ENCODE results near the gene KCNH2.

KCNH2 gene

DNA sequence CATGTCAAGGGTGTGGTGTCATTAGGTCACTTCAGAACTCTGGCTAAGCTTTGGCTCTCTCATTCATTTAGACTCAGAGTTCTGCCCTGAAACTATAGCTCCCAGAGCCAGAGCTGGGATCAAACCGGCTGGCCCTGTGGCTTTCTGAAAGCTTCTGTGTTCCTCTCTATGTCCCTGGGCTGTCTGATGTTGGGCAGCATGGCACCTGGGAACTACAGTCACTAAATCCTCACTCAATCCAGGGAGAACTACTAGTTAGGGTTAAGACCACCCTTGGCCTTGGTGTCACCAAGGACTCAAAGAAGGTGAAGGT is 32.9 kb upstream of the KCNH2 start:
- DNase-seq, result no peak

DNA sequence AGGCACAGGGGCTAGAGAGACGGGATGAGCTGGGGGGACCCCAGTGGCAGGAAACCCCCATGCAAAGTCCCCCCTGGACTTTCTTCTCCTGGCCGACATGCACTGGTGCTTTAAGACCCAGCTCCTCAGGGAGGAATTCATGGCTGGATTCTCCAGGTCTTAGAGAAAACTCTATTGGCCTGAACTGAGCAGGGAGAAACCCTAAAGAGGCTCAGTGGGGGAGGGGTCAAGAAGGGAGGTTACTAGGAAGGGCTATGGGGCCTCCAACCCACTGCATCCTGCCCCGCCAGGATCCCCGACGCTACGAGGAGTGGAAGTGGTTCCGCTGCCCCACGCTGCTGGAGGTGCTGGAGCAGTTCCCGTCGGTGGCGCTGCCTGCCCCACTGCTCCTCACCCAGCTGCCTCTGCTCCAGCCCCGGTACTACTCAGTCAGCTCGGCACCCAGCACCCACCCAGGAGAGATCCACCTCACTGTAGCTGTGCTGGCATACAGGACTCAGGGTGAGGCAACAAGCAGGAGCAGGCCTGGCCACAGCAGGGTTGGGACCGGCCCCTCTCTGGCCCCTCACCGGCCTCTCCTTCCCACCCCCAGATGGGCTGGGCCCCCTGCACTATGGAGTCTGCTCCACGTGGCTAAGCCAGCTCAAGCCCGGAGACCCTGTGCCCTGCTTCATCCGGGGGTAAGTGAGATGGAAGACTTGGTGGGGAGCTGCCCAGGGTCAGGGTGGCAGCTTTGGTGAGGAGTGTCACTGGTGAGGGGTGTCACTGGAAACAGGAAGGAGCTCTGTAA is 32.4 kb upstream of the KCNH2 start:
- peak; percentile 66 for DNase-seq

- DNase-seq, result no peak
Observed at GRCh38 chr7:151010037-151010306, 31.9 kb upstream of the KCNH2 start.

DNA sequence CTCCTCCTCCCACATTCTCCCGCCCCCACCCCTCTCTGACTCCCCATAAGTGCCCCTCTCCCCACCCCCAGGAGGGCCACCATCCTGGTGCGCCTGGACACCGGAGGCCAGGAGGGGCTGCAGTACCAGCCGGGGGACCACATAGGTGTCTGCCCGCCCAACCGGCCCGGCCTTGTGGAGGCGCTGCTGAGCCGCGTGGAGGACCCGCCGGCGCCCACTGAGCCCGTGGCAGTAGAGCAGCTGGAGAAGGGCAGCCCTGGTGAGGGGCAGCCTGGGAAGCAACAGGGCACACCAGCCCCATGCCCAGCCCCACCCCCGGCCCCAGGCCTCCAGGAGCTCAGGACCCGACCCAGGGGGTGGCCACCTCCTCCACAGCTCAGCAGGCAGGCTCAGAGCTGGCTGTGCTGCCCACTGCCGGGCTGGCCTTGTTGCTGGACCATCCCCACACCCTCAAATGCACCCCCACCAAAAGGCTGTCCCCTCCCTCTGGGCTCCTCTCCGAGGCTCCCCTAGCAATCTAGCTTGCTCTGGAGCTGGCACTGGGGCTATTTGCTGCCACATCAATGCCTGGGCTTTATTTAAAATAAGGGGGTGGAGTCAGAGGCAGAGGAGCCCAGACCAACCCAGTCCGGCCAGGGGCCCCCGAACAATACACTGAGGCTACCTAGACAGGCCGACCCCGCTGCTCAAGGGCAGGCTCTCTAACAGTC is 31.4 kb upstream of the KCNH2 start:
- no peak for DNase-seq

DNA sequence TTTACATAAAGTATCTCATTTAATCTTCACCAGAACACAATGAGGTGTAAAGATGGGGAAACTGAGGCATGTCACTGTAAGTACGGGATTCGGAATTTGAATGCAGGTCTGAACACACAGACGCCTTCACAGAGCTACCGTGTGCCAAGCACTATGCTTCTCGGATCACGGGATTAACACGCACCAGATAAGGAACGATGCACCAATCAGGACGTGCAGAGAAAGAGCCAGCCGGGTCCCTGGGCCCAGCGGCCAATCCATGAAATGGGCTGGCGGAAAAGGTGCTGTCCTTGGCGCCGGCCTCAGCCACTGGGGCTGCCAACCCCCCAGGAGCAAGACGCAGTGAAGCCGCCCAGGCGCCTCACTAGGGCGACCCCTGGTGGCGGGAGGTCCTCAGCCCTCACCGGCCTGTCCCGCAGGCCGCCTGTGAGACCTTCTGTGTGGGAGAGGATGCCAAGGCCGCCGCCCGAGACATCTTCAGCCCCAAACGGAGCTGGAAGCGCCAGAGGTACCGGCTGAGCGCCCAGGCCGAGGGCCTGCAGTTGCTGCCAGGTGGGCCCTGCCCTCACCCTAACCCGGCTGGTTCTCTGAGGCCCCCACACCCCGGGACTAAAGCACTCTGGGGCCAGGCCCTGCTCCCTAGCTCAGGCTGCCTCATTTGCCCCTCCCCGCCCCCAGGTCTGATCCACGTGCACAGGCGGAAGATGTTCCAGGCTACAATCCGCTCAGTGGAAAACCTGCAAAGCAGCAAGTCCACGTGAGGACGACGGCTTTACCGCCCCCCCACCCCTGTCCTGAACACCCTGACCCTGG is 30.6 kb upstream of the KCNH2 start:
- DNase-seq, result peak; percentile 44

DNA sequence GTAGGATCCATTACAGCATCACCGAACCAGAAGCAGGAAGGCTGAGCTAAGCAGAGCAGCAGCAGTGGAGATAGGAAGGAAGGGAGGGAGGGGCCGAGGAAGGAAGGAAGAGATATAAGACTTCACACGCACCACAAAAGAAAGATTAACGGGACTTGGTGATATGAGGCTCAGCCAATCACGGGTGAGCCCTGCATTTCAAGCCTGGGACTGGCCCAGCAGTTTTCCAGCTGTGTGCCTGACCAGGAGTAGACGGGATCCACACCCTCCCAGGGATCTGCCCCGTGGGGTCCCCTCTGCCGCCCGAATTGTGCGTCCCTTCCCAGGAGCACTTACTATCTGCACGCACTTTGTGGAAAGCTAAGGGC is 30.0 kb upstream of the KCNH2 start:
- no peak for DNase-seq

DNA sequence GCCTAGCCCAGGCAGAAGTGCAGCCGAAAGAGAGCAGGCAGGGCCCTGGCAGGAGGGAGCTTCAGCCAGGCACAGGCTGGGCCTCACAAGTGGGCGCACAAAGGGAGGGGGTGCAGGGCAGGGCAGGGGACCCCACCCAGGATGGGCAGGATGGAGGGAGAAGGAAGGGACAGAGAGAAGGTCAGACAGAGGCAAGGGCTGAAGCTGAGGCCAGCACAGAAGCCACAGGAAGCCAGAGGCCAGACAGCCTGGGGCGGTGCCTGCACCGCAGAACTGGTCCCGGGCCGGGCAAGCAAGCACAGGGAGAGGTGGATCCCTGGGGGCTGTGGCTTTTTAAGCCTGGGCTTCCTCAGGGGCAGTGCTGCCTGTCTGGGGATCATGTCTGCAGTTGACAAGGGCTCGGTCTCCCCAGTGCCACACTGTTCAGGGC is 29.4 kb upstream of the KCNH2 start:
- DNase-seq, result no peak

- no peak for DNase-seq
Observed at GRCh38 chr7:151006590-151007300, 28.6 kb upstream of the KCNH2 start.

- no peak for DNase-seq
Observed at GRCh38 chr7:151005566-151005965, 27.4 kb upstream of the KCNH2 start.

DNA sequence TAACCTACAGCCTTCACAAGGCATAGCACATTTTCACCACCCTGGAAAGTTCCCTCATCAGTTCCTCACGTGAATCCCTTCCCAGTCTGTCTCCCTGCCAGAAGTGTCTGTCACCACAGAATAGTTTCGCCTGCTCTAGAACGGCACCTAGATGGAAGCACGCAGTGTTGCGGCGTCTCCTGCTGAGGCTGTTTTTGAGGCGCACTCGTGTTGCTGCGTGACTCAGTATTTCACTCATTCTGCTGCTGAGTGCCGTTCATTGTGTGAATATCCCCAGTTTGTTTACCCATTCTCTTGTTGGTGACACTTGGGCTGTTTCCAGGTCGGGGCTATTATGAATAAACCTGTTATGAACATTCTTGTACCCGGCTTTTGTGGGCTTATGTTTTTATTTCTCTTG is 25.5 kb upstream of the KCNH2 start:
- DNase-seq, result no peak

DNA sequence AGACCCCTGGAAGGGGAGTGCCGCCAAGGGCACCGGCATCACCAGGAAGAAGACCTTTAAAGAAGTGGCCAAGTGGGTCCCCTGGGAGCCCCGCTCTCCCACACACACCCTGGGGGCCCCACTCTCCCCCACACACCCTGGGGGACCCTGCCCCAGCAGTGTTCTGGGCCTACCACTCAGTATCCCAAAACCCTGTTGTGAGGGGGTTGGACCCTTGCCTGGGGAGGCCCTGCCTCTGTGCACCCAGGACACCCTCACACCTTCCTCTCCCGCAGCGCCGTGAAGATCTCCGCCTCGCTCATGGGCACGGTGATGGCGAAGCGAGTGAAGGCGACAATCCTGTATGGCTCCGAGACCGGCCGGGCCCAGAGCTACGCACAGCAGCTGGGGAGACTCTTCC is 23.4 kb upstream of the KCNH2 start:
- no peak for DNase-seq

GRCh38 chr7:151000897-151001495 is 22.9 kb upstream of the KCNH2 start:
- no peak for DNase-seq

DNA sequence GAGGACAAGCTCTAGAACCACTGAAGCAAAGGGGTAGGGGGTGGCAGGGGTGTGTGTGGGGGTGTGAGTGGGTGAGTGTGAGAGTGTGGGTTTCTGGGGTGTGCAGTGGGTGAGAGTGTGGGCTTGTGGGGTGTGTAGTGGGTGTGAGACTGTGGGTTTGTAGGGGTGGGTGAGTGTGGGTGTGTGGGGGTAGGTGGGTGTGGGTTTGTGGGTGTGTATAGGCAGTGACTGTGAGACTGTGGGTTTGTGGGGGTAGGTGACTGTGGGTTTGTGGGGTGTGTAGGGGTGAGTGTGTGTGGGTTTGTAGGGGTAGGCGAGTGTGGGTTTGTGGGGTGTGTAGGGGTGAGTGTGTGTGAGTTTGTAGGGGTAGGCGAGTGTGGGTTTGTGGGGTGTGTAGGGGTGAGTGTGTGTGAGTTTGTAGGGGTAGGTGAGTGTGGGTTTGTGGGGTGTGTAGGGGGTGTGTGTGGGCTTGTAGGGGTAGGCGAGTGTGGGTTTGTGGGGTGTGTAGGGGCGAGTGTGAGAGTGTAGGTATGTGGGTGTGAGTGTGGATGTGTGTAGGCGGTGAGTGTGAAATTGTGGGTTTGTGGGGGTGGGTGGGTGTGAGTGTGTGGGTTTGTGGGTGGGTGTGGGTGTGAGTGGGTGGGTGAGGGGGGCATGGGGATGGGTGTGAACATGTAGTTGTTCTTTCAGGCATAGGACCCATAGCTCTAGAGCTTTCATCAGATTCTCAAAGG is 21.5 kb upstream of the KCNH2 start:
- no peak for DNase-seq

DNA sequence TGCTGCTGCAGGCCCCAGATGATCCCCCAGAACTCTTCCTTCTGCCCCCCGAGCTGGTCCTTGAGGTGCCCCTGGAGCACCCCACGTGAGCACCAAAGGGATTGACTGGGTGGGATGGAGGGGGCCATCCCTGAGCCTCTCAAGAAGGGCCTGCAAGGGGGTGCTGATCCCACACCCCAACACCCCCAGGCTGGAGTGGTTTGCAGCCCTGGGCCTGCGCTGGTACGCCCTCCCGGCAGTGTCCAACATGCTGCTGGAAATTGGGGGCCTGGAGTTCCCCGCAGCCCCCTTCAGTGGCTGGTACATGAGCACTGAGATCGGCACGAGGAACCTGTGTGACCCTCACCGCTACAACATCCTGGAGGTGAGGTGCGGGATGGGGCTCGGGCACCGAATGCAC is 20.9 kb upstream of the KCNH2 start:
- no peak for DNase-seq

- no peak for DNase-seq
Observed at GRCh38 chr7:150998341-150998740, 20.2 kb upstream of the KCNH2 start.

- no peak for DNase-seq
Observed at GRCh38 chr7:150997817-150998216, 19.7 kb upstream of the KCNH2 start.

GRCh38 chr7:150997075-150997511 is 19.0 kb upstream of the KCNH2 start:
- DNase-seq, result no peak

DNA sequence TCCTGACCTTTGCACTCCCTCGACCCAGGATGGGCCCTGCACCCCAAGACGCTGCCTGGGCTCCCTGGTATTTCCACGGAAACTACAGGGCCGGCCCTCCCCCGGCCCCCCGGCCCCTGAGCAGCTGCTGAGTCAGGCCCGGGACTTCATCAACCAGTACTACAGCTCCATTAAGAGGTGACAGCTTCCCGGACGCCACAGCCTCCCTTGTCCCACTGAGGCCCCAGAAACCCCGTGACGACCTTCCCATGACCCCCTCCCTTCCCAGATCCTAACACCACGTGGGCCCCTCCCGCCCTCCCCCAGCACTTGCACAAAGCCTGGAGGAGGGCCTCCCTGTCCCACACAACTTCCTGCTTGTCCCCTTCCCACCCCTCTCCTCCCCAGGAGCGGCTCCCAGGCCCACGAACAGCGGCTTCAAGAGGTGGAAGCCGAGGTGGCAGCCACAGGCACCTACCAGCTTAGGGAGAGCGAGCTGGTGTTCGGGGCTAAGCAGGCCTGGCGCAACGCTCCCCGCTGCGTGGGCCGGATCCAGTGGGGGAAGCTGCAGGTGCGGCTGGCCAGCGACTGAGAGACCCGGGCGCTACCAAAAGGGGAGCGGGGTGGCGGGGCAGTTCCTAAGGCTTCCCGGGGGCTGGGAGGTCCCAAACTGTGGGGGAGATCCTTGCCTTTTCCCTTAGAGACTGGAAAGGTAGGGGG is 18.4 kb upstream of the KCNH2 start:
- no peak for DNase-seq

DNA sequence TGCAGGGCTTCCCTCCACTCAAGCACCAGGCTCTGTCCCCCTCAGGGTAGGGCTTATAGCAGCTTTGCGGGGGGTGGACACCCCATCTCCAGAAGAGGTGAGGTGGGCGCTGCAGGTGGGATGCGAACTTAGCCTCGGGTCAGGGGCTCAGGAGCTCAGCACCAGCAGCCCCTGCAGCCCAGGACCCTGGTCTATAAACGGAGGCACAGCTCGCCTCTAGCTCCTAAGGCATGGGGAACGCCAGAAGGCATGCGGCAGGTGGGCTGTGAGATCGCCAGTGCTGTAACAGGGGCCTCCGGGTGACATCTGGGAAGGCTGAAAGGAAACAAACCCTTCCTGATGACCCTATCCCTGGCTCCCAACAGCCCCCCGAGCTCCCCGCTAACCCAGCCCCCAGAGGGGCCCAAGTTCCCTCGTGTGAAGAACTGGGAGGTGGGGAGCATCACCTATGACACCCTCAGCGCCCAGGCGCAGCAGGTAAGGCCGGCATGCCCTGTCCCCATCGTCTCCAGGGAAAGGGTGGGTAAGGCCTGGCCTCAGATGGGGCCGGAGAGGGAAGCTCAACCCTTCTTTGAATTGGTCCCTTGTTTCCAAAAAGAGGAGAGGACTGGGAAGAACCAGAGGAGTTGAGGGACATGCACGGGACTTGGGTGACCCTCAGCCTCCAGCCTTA is 16.9 kb upstream of the KCNH2 start:
- DNase-seq, result no peak

GRCh38 chr7:150994141-150994837 is 16.2 kb upstream of the KCNH2 start:
- no peak for DNase-seq

All from fibroblast of upper back skin (primary cell).